ENCODE measurements around the gene DGCR2.

The DGCR2 gene

GRCh38 chr22:19094393-19094997, 27.7 kb downstream of the DGCR2 start:
- CTCF ChIA-PET = no interaction called here
- TF ChIP-seq, protein P1, sequence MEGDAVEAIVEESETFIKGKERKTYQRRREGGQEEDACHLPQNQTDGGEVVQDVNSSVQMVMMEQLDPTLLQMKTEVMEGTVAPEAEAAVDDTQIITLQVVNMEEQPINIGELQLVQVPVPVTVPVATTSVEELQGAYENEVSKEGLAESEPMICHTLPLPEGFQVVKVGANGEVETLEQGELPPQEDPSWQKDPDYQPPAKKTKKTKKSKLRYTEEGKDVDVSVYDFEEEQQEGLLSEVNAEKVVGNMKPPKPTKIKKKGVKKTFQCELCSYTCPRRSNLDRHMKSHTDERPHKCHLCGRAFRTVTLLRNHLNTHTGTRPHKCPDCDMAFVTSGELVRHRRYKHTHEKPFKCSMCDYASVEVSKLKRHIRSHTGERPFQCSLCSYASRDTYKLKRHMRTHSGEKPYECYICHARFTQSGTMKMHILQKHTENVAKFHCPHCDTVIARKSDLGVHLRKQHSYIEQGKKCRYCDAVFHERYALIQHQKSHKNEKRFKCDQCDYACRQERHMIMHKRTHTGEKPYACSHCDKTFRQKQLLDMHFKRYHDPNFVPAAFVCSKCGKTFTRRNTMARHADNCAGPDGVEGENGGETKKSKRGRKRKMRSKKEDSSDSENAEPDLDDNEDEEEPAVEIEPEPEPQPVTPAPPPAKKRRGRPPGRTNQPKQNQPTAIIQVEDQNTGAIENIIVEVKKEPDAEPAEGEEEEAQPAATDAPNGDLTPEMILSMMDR (IDR thresholded peaks at IDR 0.05; ENCODE audit: control extremely low read depth, extremely low read depth, low read depth, missing control alignments) = no peak
- DNase-seq (ENCODE audit: extremely low spot score) = no peak
- POLR2A ChIA-PET = no interaction called here

DNA sequence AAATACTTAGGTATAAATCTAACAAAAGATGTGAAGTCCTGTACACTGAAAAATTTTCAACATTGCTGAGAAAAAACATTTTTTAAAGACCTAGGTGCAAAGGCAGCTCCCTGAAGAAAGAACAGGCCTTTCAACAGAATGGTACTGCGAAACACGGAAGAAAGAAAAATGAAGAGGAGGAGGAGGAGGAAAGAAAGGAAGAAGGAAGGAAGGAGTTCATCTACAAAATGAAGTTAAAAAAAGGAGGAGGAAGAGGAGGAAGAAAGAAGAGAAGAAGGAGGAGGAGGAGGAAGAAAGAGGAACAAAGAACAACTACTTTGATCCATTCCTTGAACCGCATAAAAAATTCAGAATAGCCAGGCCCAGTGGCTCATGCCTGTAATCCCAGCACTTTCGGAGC, 29.5 kb downstream of the DGCR2 start:
- POLR2A ChIA-PET = no interaction called here
- no peak for DNase-seq (ENCODE audit: extremely low spot score)
- TF ChIP-seq, protein P1 (IDR thresholded peaks at IDR 0.05; ENCODE audit: control extremely low read depth, extremely low read depth, low read depth, missing control alignments) = no peak
- CTCF ChIA-PET = interaction anchor here (1.3 kb wide), 1 partner anchor 9 kb away, joined by 3 read pairs; no protein-coding TSS in a partner anchor

DNA sequence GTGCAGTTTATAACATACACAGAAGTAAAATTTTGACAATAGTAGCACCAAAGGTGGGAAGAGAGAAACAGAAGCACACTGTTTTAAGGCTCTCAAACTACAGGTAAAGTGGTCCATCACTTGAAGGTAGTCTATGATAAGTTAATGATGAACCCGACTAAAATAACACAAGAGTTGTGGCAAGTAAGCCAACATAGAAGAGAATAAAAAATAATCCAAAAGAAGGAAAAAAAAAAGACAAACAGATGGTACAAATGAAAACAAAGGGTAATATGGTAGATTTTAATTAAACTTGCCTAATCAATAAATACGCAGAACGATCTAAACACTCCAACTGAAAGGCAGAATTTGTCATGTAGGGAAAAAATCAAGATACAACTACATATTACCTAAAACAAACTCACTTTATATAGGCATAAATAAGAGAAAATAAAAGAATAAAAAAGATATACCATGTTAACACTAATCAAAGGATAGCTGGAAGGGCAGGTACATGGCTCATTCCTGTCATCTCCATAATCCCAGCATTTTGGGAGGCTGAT, 31.6 kb downstream of the DGCR2 start:
- no peak for DNase-seq (ENCODE audit: extremely low spot score)
- CTCF ChIA-PET = no interaction called here
- TF ChIP-seq, protein P1 (IDR thresholded peaks at IDR 0.05; ENCODE audit: control extremely low read depth, extremely low read depth, low read depth, missing control alignments) = no peak
- POLR2A ChIA-PET = no interaction called here

DNA sequence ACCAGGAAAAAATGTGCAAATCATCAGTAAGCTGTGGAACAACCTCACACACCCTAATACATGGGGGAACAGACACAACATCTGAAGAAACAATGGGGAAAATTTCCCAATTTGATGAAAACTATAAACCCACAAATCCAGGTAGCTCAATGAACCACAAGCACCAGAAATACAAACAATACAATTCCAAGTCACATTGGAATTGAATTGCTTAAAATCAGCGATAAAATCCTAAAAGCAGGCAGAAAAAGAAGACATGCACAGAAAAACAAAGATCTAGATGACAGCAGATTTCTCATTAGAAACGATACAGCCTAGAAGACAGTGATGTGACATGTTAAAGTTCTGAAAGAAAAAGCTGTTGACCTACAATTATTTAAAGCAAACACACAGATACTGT, 32.0 kb downstream of the DGCR2 start:
- DNase-seq (ENCODE audit: extremely low spot score) = no peak
- TF ChIP-seq, protein P1 (IDR thresholded peaks at IDR 0.05; ENCODE audit: control extremely low read depth, extremely low read depth, low read depth, missing control alignments) = no peak
- POLR2A ChIA-PET = interaction anchor here (0.5 kb wide), 1 partner anchor 14 kb away, joined by 4 read pairs; no protein-coding TSS in a partner anchor
- CTCF ChIA-PET = no interaction called here

DNA sequence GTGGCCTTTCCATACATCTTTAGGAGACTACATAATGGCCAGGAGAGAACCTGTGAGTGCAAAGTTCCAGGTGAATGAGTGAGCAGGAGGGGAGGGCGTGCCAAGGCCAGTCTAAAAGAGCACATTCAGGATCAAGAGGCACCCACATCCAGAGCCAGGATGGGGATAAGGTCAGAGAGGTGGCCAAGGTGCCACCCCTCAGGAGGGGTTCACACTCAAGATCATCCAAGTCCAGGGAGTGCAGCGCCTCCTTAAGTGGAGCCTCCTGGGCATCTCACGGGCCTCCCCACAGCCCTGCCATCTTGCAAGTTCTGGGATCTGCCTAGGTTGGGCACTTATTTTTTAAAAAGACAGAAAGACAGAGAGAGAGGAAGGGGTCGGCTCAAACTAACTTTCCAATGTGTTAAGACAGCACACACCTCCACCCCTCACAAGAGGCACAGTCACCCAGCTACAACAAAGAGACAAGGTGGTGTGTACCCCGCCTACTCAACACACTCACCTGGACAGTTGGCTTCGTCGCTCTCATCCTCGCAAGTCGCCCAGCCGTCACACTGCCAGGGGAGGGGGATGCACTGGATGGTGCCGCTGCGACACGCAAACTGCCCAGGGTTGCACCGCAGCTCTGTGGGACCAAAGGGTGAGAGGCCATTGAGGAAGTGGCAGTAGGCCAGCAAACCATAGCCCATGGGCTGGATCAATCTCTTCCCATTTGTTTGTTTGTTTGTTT, 33.2 kb downstream of the DGCR2 start:
- TF ChIP-seq, protein P1 (IDR thresholded peaks at IDR 0.05; ENCODE audit: control extremely low read depth, extremely low read depth, low read depth, missing control alignments) = no peak
- CTCF ChIA-PET = no interaction called here
- POLR2A ChIA-PET = interaction anchor here (0.6 kb wide), 1 partner anchor 22 kb away, joined by 3 read pairs; no protein-coding TSS in a partner anchor
- no peak for DNase-seq (ENCODE audit: extremely low spot score)

GRCh38 chr22:19086896-19087295, 35.3 kb downstream of the DGCR2 start:
- TF ChIP-seq, protein P1 (IDR thresholded peaks at IDR 0.05; ENCODE audit: control extremely low read depth, extremely low read depth, low read depth, missing control alignments) = no peak
- DNase-seq (ENCODE audit: extremely low spot score) = no peak
- CTCF ChIA-PET = no interaction called here
- POLR2A ChIA-PET = no interaction called here
